Lower lobe of right lung (tissue), 2 donors: ENCODE results near the gene NCKAP5L. TPM values are rescaled to one million over a fixed set of nuclear protein-coding genes. Genes with fewer than 3 reads are reported as not detected.

Experiments
- ATAC-seq, 2 donors: fragments of 200-7000 bp; cut with Tn5 transposase; one replicate each; pipeline ENCODE4 v1.9.1; 2020 to 2022; ENCODE audit warnings: mild to moderate bottlenecking in 2 of 2, moderate library complexity in 2 of 2
- DNase-seq: peaks from one replicate; pipeline ENCODE4 v3.0.0-alpha.2; 2020
- H3K27ac ChIP-seq: fragments of 200-600 bp; one replicate; pipeline ENCODE4 v1.8.0; 2022
- H3K27me3 ChIP-seq: fragments of 200-600 bp; one replicate; pipeline ENCODE4 v1.8.0; 2022; ENCODE audit warnings: low read depth
- H3K36me3 ChIP-seq: fragments of 200-600 bp; one replicate; pipeline ENCODE4 v1.8.0; 2022; ENCODE audit warnings: mild to moderate bottlenecking
- H3K4me1 ChIP-seq: fragments of 200-600 bp; one replicate; pipeline ENCODE4 v1.8.0; 2022
- H3K4me3 ChIP-seq: fragments of 200-600 bp; one replicate; pipeline ENCODE4 v1.8.0; 2022; ENCODE audit warnings: mild to moderate bottlenecking
- H3K9me3 ChIP-seq: fragments of 200-600 bp; one replicate; pipeline ENCODE4 v1.8.0; 2022
- CTCF ChIP-seq: fragments of 200-600 bp; IDR thresholded peaks from one replicate; pipeline ENCODE4 v1.8.0; 2022; ENCODE audit warnings: antibody characterized with exemption, mild to moderate bottlenecking
- intact Hi-C: fragments of 100-400 bp; cut with DNase I; formaldehyde crosslinking; loops from one replicate; pipeline ENCODE4 v1.11.0; 2022
- total RNA-seq: library from RNA; stranded (reverse); fragmentation: NEBNext Ultra II Directional; extraction: Animal tissue kit (Norgen Biotek cat#: 25700); gene quantifications from one replicate; pipeline ENCODE4 v1.2.1, GENCODE V29; 2021
- donor health status: DM: no; HTN: yes; CAD: no; lungs with severe emphysema.

Gene NCKAP5L
- total RNA-seq, 1 donor from 2014 or later: 24.5 TPM

DNA sequence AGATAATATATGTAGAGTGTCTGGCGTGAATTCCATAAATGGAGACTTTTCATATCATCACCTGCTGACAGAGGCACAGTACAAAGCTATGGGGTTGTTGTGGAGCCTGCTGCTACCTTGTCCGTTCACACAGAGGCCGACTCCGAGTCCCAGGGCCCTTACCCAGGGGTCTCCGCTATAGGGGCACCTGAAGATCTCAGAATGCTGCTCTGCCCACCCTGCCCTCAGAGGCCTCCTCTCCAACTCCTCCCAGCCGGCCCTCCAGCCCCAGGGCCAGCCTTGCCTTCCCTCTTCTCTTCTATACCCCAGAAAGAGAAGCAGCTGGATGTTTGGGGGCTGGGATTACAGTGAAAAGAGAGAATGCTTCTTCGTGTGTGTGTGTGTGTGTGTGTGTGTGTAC, 21.3 kb downstream of the NCKAP5L start:
- Histone ChIP-seq H3K4me3 (no peak overlapping the region), H3K27me3 (no peaks in the 10 kb centered on the region), H3K27ac (no peak overlapping the region), H3K4me1 (peaks cover 29% of the 10 kb centered on the region), H3K9me3 (no peaks in the 10 kb centered on the region), H3K36me3 (peaks cover 49% of the 10 kb centered on the region)
- DNase-seq (no peak), ATAC-seq (no peak)
- intact Hi-C loops: no loop called here
- TF ChIP-seq CTCF: no peak

DNA sequence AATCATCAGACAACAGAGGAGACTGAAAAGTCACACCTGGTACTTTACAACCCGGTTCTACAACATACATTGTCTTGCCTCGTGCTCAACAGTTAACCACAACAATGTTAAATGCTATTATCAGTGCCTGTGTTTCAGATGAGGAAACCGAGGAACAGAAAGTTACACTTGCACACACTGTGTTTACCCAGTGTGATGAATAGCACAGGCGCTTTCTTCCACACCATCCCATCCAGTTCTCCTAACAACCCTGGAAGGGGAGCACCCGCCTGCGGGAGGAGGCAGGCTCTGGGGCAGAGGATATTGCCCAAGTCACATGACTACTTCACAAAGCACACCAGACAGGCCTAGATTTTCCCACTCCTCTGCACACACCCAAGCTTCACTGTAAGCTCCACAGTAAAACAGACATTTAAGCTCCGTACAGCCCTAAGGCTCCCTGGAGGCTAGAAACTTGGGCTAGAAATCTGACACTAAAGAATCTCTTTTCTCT, 21.8 kb downstream of the NCKAP5L start:
- DNase-seq (no peak), ATAC-seq (no peak)
- H3K4me1 ChIP-seq: peaks cover 29% of the 10 kb centered on the region
- intact Hi-C loops: no loop called here
- H3K27me3 ChIP-seq: no peaks in the 10 kb centered on the region
- TF ChIP-seq CTCF: no peak
- no peak overlapping the region for H3K4me3 ChIP-seq
- H3K9me3 ChIP-seq: no peaks in the 10 kb centered on the region
- no peak overlapping the region for H3K27ac ChIP-seq
- peaks cover 54% of the 10 kb centered on the region for H3K36me3 ChIP-seq

DNA sequence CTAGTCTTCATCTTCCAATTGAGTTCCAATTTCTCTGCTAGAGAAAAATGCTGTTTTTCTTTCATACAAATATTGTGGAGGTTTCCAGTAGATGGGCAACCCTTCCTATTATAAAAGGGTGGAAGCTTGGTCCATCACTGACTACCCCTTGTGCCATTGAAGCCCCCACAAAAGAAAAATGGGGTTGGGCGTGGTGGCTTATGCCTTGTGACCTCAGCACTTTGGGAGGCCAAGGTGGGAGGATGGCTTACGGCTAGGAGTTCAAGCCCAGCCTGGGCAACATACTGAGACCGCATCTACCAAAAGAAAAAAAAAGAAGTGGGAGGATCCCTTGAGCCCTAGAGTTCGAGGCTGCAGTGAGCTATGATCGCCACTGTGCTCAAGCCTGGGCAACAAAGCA, 22.8 kb downstream of the NCKAP5L start:
- H3K4me3 ChIP-seq: no peak overlapping the region
- H3K9me3 ChIP-seq: no peaks in the 10 kb centered on the region
- no peaks in the 10 kb centered on the region for H3K27me3 ChIP-seq
- H3K4me1 ChIP-seq: peaks cover 28% of the 10 kb centered on the region
- H3K36me3 ChIP-seq: peaks cover 64% of the 10 kb centered on the region
- H3K27ac ChIP-seq: no peak overlapping the region
- ATAC-seq: no peak
- TF ChIP-seq CTCF: no peak
- intact Hi-C loops: no loop called here
- no peak for DNase-seq

DNA sequence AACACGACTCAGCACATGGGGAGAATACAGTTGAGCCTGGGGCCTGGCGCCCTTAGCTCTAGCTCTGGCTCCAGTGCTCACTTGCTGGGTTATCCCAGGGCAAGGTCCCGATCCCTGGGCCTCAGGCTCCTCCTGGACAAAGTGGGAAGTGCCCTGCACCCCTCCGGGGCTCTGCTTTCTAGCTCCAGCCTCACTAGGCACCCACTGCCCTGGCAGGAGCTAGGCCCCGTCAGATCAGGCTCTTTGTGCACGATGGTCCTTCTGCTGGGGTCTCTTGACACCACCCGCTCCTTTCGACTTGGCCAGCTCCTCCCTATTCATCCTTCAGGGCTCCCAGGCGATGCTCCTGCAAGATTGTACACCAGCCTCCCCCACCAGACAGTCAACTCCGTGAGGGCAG, 23.4 kb downstream of the NCKAP5L start:
- intact Hi-C loops: no loop called here
- no peaks in the 10 kb centered on the region for H3K27me3 ChIP-seq
- H3K27ac ChIP-seq: no peak overlapping the region
- H3K4me3 ChIP-seq: no peak overlapping the region
- DNase-seq (no peak), ATAC-seq (no peak)
- peaks cover 70% of the 10 kb centered on the region for H3K36me3 ChIP-seq
- H3K9me3 ChIP-seq: no peaks in the 10 kb centered on the region
- TF ChIP-seq CTCF: no peak
- peaks cover 22% of the 10 kb centered on the region for H3K4me1 ChIP-seq

DNA sequence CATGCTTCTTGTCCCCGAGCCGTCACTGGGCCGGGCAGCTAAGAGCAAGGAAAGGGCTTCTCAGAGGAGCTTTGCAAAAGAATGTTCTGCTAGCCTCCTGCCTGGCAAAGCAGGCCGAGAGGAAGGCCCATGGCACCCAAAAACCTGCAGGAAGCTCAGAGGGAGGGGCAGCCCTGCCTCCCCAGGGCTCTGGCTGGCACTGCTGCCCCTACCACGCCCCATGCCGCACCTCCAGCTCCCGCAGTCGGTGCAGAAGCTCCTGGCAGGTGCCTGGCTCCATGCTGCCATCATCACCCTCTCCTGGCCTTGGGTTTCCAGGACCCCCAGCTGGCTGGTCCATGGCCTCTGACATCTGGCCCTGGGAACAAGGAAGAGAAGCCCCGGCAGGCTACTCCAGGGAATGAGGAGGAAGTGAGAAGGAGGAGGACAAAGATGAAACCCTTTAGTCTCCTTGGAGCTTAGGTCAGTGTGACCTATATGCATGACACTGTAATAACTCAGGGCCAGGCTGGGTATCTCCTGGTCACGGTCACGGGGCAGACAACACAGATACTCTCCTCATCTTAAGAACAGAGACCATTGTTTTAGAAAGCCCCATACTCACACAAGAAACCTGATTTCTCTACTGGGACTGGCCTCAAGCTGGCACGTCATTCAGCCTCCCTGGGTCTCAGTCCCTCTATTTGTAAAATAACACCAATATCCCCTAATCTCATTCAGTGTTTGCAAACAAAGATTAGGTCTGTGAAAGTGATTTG, 24.3 kb downstream of the NCKAP5L start:
- no peak for DNase-seq
- TF ChIP-seq CTCF: no peak
- Histone ChIP-seq H3K27me3 (no peaks in the 10 kb centered on the region), H3K4me1 (peaks cover 13% of the 10 kb centered on the region), H3K27ac (no peak overlapping the region), H3K9me3 (no peaks in the 10 kb centered on the region), H3K36me3 (peaks cover 79% of the 10 kb centered on the region), H3K4me3 (no peak overlapping the region)
- intact Hi-C loops: no loop called here
- ATAC-seq: no peak
